GM12892 (cell line): Measurements from ENCODE around the gene CDH3.
"Not testable (repeated sequence)": the region's sequence is repeated elsewhere in the genome, so short reads cannot be mapped to it uniquely, and the experiment has no call there.

Experiments
- DNase-seq: peaks from one replicate; pipeline ENCODE4 v3.0.0; 2011; ENCODE audit not compliant: insufficient read length
- FAIRE-seq: peaks from 2 replicates; lab custom pipeline; 2011; peaks lifted over from hg19 to GRCh38; lab: Jason Lieb, UNC
- POLR2A ChIP-seq: IDR thresholded peaks from 2 replicates; pipeline ENCODE4 v1.6.1; 2011; ENCODE audit warnings: low read depth, low read length, control low read depth
- POLR2AphosphoS5 ChIP-seq: IDR thresholded peaks from 2 replicates; pipeline ENCODE4 v1.6.1; 2011; ENCODE audit warnings: low read depth, low read length, control low read depth
- TAF1 ChIP-seq: IDR thresholded peaks from 2 replicates; pipeline ENCODE4 v1.6.1; 2011; ENCODE audit warnings: low read depth, mild to moderate bottlenecking, control low read depth, low read length, borderline replicate concordance

The CDH3 gene

GRCh38 chr16:68710211-68710610 lies 65.1 kb downstream of the CDH3 start:
- TF ChIP-seq POLR2AphosphoS5 (no peak), POLR2A (no peak), TAF1 (no peak)
- DNase-seq (no peak), FAIRE-seq (no peak)

GRCh38 chr16:68711421-68712139 lies 66.5 kb downstream of the CDH3 start:
- no peak for DNase-seq
- no peak for FAIRE-seq
- TF ChIP-seq POLR2AphosphoS5 (no peak), TAF1 (no peak), POLR2A (no peak)

- FAIRE-seq = no peak
- TF ChIP-seq POLR2A = no peak
- no peak for TF ChIP-seq TAF1
- no peak for TF ChIP-seq POLR2AphosphoS5
- DNase-seq = no peak
Observed at GRCh38 chr16:68713361-68713760, 68.3 kb downstream of the CDH3 start.

GRCh38 chr16:68715471-68715870 lies 70.4 kb downstream of the CDH3 start:
- no peak for FAIRE-seq
- no peak for DNase-seq
- TF ChIP-seq POLR2AphosphoS5 = no peak
- no peak for TF ChIP-seq POLR2A
- no peak for TF ChIP-seq TAF1

DNA sequence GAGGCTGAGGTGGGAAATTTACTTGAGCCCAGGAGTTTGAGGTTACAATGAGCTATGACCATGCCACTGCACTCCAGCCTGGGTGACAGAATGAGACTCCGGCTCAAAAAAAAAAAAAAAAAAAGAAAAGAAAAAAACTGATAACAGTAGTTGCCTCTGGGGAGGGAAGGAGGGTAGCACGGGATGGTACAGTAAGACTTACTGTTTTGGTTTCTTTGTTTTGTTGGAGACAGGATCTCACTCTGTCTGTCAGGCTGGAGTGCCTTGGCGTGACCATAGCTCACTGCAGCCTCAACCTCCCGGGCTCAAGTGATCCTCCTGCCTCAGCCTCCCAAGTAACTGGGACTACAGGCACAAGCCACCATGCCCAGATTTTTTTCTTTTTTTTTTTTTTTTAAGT lies 71.4 kb downstream of the CDH3 start:
- not testable (repeated sequence) for FAIRE-seq, DNase-seq

DNA sequence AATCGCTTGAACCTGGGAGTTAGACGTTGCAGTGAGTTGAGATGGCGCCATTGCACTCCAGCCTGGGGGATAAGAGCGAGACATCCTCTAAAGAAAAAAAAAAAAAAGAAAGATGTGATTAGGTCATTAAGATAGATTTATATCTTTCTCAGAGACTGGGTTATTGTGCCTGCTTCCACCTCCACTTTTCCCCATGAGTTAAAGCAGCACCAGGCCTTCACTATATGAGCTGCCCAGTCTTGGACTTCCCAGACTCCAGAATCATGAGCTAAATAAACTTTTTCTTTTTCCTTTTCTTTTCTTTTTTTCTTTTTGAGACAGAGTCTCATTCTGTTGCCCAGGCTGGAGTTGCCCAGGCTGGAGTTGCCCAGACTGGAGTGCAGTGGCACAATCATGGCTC lies 72.6 kb downstream of the CDH3 start:
- no peak for FAIRE-seq
- TF ChIP-seq POLR2A = no peak
- no peak for TF ChIP-seq POLR2AphosphoS5
- TF ChIP-seq TAF1 = no peak

GRCh38 chr16:68718590-68718989 lies 73.5 kb downstream of the CDH3 start:
- TF ChIP-seq POLR2A (no peak), TAF1 (no peak), POLR2AphosphoS5 (no peak)
- DNase-seq (no peak), FAIRE-seq (no peak)

More for the DNA sequence above, 72.6 kb downstream of the CDH3 start:
- no peak for DNase-seq

DNA sequence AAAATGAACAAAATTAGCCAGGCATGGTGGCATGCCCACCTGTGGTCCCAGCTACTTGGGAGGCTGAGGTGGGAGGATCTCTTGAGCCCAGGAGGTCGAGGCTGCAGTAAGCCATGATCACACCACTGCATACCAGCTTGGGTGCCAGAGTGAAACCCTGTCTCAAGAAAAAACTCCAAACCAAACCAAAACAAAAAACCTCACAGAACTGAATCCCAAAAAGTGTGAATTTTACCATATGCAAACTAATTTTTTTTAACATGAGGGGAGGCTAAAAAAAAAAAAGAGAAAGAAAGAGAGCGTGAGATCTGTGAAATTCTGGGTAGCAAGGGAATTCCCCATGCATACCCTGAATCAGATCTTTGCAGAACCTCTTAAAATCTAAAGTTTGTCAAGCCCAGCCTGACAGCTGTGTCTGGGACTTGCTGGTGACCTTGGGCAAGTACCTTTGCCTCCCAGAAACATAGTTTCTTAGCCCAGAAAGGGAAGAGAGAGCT lies 74.9 kb downstream of the CDH3 start:
- DNase-seq (no peak), FAIRE-seq (peak; percentile 50)
- TF ChIP-seq POLR2A = no peak
- TF ChIP-seq TAF1 = no peak
- no peak for TF ChIP-seq POLR2AphosphoS5

- FAIRE-seq (no peak), DNase-seq (no peak)
- TF ChIP-seq TAF1 = no peak
- no peak for TF ChIP-seq POLR2A
- TF ChIP-seq POLR2AphosphoS5 = no peak
Observed at GRCh38 chr16:68722119-68723024, 77.3 kb downstream of the CDH3 start.

DNA sequence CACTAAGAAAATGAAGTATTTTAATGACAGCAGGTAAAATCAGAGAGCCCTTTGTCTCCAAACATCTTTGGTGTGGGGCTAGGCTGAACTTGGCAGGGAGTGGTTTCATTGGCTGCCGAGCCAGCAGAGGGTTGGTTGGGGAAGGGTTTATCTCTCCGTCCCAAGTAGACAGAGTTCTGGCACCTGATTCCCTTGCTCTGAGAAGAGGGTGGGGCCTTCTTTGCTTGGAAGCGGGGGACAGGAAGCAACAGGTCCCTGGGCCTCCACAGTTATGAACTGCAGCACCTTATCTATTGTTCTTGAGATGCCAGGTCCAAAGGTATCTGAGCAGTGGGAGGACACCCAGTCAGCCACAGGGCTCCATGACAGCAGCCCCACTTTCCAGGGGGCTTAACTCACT lies 79.7 kb downstream of the CDH3 start:
- TF ChIP-seq POLR2A (no peak), TAF1 (no peak), POLR2AphosphoS5 (no peak)
- DNase-seq (no peak), FAIRE-seq (no peak)

GRCh38 chr16:68728523-68728922 lies 83.4 kb downstream of the CDH3 start:
- DNase-seq (no peak), FAIRE-seq (no peak)
- TF ChIP-seq POLR2AphosphoS5 (no peak), TAF1 (no peak), POLR2A (no peak)
